ENCODE measurements around the gene GALNTL6.

DNA sequence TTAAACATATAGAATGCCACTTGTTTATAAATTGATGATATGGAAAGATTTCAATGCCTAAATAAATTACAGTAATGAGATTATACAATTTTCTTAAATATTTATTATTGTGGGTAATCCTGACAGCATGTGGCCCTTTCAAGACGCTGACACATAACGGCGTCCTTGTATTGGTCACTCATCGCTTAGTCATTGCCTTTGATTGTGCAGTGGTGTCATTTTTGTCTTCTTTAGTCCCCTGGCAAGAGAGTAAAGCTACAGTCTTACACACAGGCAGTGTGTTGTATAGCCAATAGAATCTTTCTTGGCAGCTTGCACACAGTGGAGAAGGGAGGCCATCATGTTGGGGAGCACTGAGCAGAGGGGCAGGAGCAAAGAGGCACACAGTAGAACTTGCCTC is 993.6 kb downstream of the GALNTL6 start:
- no peak for TF ChIP-seq POLR2A (IDR thresholded peaks at IDR 0.05)
- TF ChIP-seq, protein P1, sequence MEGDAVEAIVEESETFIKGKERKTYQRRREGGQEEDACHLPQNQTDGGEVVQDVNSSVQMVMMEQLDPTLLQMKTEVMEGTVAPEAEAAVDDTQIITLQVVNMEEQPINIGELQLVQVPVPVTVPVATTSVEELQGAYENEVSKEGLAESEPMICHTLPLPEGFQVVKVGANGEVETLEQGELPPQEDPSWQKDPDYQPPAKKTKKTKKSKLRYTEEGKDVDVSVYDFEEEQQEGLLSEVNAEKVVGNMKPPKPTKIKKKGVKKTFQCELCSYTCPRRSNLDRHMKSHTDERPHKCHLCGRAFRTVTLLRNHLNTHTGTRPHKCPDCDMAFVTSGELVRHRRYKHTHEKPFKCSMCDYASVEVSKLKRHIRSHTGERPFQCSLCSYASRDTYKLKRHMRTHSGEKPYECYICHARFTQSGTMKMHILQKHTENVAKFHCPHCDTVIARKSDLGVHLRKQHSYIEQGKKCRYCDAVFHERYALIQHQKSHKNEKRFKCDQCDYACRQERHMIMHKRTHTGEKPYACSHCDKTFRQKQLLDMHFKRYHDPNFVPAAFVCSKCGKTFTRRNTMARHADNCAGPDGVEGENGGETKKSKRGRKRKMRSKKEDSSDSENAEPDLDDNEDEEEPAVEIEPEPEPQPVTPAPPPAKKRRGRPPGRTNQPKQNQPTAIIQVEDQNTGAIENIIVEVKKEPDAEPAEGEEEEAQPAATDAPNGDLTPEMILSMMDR (IDR thresholded peaks at IDR 0.05), result no peak
